SK-N-SH treated with all-trans-retinoic acid at 6 μM for 48 hours (cell line): Measurements from ENCODE around the gene KBTBD3.

Experiments used
- BACH2 ChIP-seq: fragments of 250-450 bp; sonication (Bioruptor Pico); IDR thresholded peaks from 2 replicates; pipeline ENCODE4 v1.9.0; 2021; ENCODE audit warnings: mild to moderate bottlenecking, borderline replicate concordance
- ISL1 ChIP-seq: fragments of 250-450 bp; sonication (Bioruptor Pico); IDR thresholded peaks from 2 replicates; pipeline ENCODE4 v2.1.2; 2022; ENCODE audit warnings: mild to moderate bottlenecking, moderate library complexity
- ZNF70 ChIP-seq: fragments of 450-650 bp; formaldehyde crosslinking; IDR thresholded peaks from 2 replicates; pipeline ENCODE4 v1.5.0; 2020; ENCODE audit warnings: mild to moderate bottlenecking, moderate library complexity
- TF ChIP-seq, protein P1 (sequence below): fragments of 250-450 bp; sonication (Bioruptor Pico); IDR thresholded peaks from 2 replicates; pipeline ENCODE4 v1.5.0; 2020; ENCODE audit warnings: mild to moderate bottlenecking, moderate library complexity

DNA sequence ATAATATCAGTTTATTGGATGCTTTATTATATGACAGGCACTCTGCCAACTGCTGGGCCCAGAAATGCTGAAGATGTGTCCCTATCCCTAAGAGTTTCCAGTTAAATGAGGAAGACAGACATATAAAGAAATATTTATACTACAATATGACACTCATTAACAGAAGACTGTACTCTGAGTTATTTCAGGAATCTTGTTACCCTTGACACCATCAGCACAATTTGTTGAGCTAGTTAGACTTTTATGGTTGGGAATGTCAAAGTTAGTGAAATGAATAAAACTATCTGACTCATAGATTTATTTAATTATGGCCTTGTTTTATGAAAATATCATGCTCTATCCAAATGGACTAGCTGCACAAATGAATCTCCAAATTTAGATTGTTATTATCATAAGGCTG, 29.5 kb downstream of the KBTBD3 start:
- TF ChIP-seq ZNF70 (CRISPR knock-in tag) (no peak), ISL1 (CRISPR knock-in tag) (peak; percentile 39; the same call in 1 of the 2 replicates), BACH2 (CRISPR knock-in tag) (no peak)
- TF ChIP-seq, protein P1, sequence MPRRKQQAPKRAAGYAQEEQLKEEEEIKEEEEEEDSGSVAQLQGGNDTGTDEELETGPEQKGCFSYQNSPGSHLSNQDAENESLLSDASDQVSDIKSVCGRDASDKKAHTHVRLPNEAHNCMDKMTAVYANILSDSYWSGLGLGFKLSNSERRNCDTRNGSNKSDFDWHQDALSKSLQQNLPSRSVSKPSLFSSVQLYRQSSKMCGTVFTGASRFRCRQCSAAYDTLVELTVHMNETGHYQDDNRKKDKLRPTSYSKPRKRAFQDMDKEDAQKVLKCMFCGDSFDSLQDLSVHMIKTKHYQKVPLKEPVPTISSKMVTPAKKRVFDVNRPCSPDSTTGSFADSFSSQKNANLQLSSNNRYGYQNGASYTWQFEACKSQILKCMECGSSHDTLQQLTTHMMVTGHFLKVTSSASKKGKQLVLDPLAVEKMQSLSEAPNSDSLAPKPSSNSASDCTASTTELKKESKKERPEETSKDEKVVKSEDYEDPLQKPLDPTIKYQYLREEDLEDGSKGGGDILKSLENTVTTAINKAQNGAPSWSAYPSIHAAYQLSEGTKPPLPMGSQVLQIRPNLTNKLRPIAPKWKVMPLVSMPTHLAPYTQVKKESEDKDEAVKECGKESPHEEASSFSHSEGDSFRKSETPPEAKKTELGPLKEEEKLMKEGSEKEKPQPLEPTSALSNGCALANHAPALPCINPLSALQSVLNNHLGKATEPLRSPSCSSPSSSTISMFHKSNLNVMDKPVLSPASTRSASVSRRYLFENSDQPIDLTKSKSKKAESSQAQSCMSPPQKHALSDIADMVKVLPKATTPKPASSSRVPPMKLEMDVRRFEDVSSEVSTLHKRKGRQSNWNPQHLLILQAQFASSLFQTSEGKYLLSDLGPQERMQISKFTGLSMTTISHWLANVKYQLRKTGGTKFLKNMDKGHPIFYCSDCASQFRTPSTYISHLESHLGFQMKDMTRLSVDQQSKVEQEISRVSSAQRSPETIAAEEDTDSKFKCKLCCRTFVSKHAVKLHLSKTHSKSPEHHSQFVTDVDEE (CRISPR knock-in tag), result no peak
